GM18868 (cell line): ENCODE data around the gene AGXT.

Source experiments
- ATAC-seq: cut with Tn5 transposase; IDR thresholded peaks from one replicate; pipeline ENCODE4 v1.9.1; 2021; ENCODE audit warnings: mild to moderate bottlenecking, moderate library complexity; ENCODE audit not compliant: unreplicated experiment

The AGXT gene

GRCh38 chr2:240925191-240925567, 56.6 kb downstream of the AGXT start:
- no peak for ATAC-seq

- ATAC-seq, result no peak
Observed at GRCh38 chr2:240925568-240926515, 57.2 kb downstream of the AGXT start.

GRCh38 chr2:240926516-240927389, 58.1 kb downstream of the AGXT start:
- no peak for ATAC-seq

- ATAC-seq, result no peak
Observed at GRCh38 chr2:240927390-240927781, 58.8 kb downstream of the AGXT start.

- no peak for ATAC-seq
Observed at GRCh38 chr2:240928476-240929363, 60.1 kb downstream of the AGXT start.

GRCh38 chr2:240929364-240930095, 60.9 kb downstream of the AGXT start:
- ATAC-seq, result no peak
